ENCODE data around the gene AGBL1. TPM values are rescaled to one million over a fixed set of nuclear protein-coding genes. Genes with fewer than 3 reads are reported as not detected.

The AGBL1 gene
- total RNA-seq, 1 experiment from 2014 or later, result under 0.01 TPM

GRCh38 chr15:86700864-86701610 lies 621.4 kb downstream of the AGBL1 start:
- no peak for DNase-seq (ENCODE audit: low read depth)

- no peak for DNase-seq (ENCODE audit: low read depth)
Observed at GRCh38 chr15:86701611-86701963, 621.9 kb downstream of the AGBL1 start.

- DNase-seq (ENCODE audit: low read depth), result no peak
Observed at GRCh38 chr15:86706813-86707212, 627.1 kb downstream of the AGBL1 start.

GRCh38 chr15:86711476-86711875 lies 631.8 kb downstream of the AGBL1 start:
- DNase-seq (ENCODE audit: low read depth), result no peak

GRCh38 chr15:86714241-86714640 lies 634.6 kb downstream of the AGBL1 start:
- DNase-seq (ENCODE audit: low read depth), result no peak

- DNase-seq (ENCODE audit: low read depth), result no peak
Observed at GRCh38 chr15:86725628-86726027, 646.0 kb downstream of the AGBL1 start.

GRCh38 chr15:86735247-86736040 lies 655.8 kb downstream of the AGBL1 start:
- no peak for DNase-seq (ENCODE audit: low read depth)

GRCh38 chr15:86741917-86742316 lies 662.2 kb downstream of the AGBL1 start:
- DNase-seq (ENCODE audit: low read depth), result no peak

GRCh38 chr15:86743283-86743903 lies 663.7 kb downstream of the AGBL1 start:
- DNase-seq (ENCODE audit: low read depth), result peak; percentile 29

- no peak for DNase-seq (ENCODE audit: low read depth)
Observed at GRCh38 chr15:86744198-86744780, 664.6 kb downstream of the AGBL1 start.

- no peak for DNase-seq (ENCODE audit: low read depth)
Observed at GRCh38 chr15:86751116-86751515, 671.4 kb downstream of the AGBL1 start.

GRCh38 chr15:86754846-86755245 lies 675.2 kb downstream of the AGBL1 start:
- no peak for DNase-seq (ENCODE audit: low read depth)

GRCh38 chr15:86756688-86757087 lies 677.0 kb downstream of the AGBL1 start:
- peak; percentile 8 for DNase-seq (ENCODE audit: low read depth)

- DNase-seq (ENCODE audit: low read depth), result no peak
Observed at GRCh38 chr15:86759800-86760523, 680.3 kb downstream of the AGBL1 start.

- no peak for DNase-seq (ENCODE audit: low read depth)
Observed at GRCh38 chr15:86762874-86763273, 683.2 kb downstream of the AGBL1 start.

- DNase-seq (ENCODE audit: low read depth), result no peak
Observed at GRCh38 chr15:86764021-86764420, 684.4 kb downstream of the AGBL1 start.

GRCh38 chr15:86765281-86765680 lies 685.6 kb downstream of the AGBL1 start:
- DNase-seq (ENCODE audit: low read depth), result no peak

GRCh38 chr15:86772369-86773059 lies 692.8 kb downstream of the AGBL1 start:
- no peak for DNase-seq (ENCODE audit: low read depth)

GRCh38 chr15:86773736-86774135 lies 694.1 kb downstream of the AGBL1 start:
- no peak for DNase-seq (ENCODE audit: low read depth)

GRCh38 chr15:86776145-86776544 lies 696.5 kb downstream of the AGBL1 start:
- no peak for DNase-seq (ENCODE audit: low read depth)

GRCh38 chr15:86796521-86796920 lies 716.9 kb downstream of the AGBL1 start:
- DNase-seq (ENCODE audit: low read depth), result no peak

Measured in LHCN-M2 (cell line).